B cell (primary cell): Measurements from ENCODE around the gene MAPKAP1.

Experiments used
- EZH2 ChIP-seq: IDR thresholded peaks from 2 replicates; pipeline ENCODE4 v1.6.1; 2012; ENCODE audit warnings: borderline replicate concordance, low read depth, mild to moderate bottlenecking, moderate library complexity, low read length; ENCODE audit not compliant: insufficient read depth, poor library complexity, severe bottlenecking
- TF ChIP-seq, protein P1 (sequence below): fragments of 200-600 bp; IDR thresholded peaks from one replicate; pipeline ENCODE4 v1.8.0; 2022; ENCODE audit warnings: antibody characterized with exemption, mild to moderate bottlenecking

DNA sequence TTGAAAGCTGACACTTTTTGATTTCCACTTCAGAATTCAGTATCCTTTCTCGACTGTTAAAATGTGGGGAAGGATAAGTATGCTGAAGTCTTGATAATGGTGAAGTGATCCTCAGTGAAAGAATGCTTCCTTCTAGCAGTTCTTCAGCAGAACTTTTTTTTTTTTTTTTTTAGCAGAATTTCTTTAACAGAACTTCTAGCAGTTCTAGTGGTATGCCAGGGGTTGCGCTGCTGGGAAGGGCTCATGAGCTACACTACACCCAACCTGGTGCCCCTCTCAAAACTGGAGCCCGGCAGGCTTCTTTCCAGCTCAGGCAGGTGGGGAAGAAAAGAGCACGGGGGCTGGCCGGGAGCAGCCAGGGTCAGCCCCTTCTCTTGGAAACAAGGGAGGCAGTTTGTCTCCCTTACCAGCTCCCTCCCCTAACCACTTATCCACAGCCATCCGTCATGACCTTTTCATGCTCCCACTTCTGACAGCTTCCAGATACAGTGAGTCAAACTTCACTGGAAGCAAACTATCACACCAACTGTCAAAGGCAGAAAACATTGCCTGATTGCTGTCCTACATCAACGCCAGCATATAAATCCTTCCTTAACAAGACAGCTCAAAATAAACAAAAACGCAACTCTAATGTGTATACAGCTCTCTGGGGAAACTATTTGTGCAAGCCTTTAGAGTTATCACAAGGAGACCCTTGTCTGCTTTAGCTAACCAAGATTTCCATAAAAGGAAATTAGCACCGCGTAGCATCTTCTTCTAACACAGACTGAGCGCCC, 233.9 kb downstream of the MAPKAP1 start:
- TF ChIP-seq, protein P1, sequence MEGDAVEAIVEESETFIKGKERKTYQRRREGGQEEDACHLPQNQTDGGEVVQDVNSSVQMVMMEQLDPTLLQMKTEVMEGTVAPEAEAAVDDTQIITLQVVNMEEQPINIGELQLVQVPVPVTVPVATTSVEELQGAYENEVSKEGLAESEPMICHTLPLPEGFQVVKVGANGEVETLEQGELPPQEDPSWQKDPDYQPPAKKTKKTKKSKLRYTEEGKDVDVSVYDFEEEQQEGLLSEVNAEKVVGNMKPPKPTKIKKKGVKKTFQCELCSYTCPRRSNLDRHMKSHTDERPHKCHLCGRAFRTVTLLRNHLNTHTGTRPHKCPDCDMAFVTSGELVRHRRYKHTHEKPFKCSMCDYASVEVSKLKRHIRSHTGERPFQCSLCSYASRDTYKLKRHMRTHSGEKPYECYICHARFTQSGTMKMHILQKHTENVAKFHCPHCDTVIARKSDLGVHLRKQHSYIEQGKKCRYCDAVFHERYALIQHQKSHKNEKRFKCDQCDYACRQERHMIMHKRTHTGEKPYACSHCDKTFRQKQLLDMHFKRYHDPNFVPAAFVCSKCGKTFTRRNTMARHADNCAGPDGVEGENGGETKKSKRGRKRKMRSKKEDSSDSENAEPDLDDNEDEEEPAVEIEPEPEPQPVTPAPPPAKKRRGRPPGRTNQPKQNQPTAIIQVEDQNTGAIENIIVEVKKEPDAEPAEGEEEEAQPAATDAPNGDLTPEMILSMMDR: no peak
- TF ChIP-seq EZH2: no peak
